K562 (cell line): ENCODE results near the gene SPEG. TPM values are rescaled to one million over a fixed set of nuclear protein-coding genes. Genes with fewer than 3 reads are reported as not detected.

Experiments
- ATAC-seq: fragments of 200-7000 bp; cut with Tn5 transposase; 3 replicates; pipeline ENCODE4 v1.9.1; 2020; ENCODE audit warnings: moderate library complexity
- BruUV-seq: library from RNA; stranded (reverse); fragments of 400-500 nt; replicated peaks from 2 replicates; lab custom pipeline; 2021; lab: Mats Ljungman, UMichigan
- CTCF ChIA-PET: fragments of 300-600 bp; formaldehyde crosslinking; extraction: SDS; loops from one replicate; lab custom pipeline; 2021; ENCODE audit warnings: low intra/inter-chr PET ratio; lab: Yijun Ruan, JAX
- POLR2A ChIA-PET: fragments of 300-600, 350-650 bp; sonication (Branson Sonifier 250); formaldehyde crosslinking; extraction: SDS; loops from one replicate; lab custom pipeline; 2021; ENCODE audit warnings: antibody characterized with exemption, inconsistent platforms; lab: Yijun Ruan, JAX
- DNase-seq, 4 experiments: peaks; one replicate each; pipeline versions ENCODE4 v3.0.0 to v3.0.0-alpha.2; 2011 to 2018; ENCODE audit warnings: low spot score in 3 of 4, mixed read lengths in 3 of 4; ENCODE audit errors: extremely low read depth in 1 of 4
- FAIRE-seq: peaks from 2 replicates; lab custom pipeline; 2011; peaks lifted over from hg19 to GRCh38; lab: Jason Lieb, UNC
- H2AFZ ChIP-seq: 2 replicates; pipeline ENCODE4 v1.6.0; 2011; ENCODE audit warnings: low read depth, low read length, control low read depth, inconsistent platforms
- H3K27ac ChIP-seq: fragments of 200-600 bp; 3 replicates; pipeline ENCODE4 v1.8.0; 2011; ENCODE audit warnings: low read depth, mild to moderate bottlenecking, control low read depth, inconsistent platforms, low read length, moderate library complexity, mixed read lengths; ENCODE audit errors: extremely low read depth
- H3K27me3 ChIP-seq, 2 experiments: fragments of 300-600 bp in 1 of 2; 2 replicates in 1 of 2; 3 replicates in 1 of 2; pipeline versions ENCODE4 v1.6.0 to v1.8.0; 2011; ENCODE audit warnings: inconsistent platforms in 2 of 2, low read length in 2 of 2, mild to moderate bottlenecking in 1 of 2, mixed read lengths in 1 of 2, moderate library complexity in 1 of 2; ENCODE audit not compliant: control insufficient read depth in 2 of 2, insufficient read depth in 2 of 2
- H3K36me3 ChIP-seq: fragments of 300-600 bp; 3 replicates; pipeline ENCODE4 v1.8.0; 2011; ENCODE audit warnings: mild to moderate bottlenecking, low read length, inconsistent platforms; ENCODE audit not compliant: control insufficient read depth, insufficient read depth
- H3K4me1 ChIP-seq, 2 experiments: fragments of 200-600 bp in 1 of 2; replicated peaks in 1 of 2; 2 replicates in 1 of 2; 3 replicates in 1 of 2; pipeline versions ENCODE4 v1.5.1 to v1.8.0; 2011; ENCODE audit warnings: inconsistent platforms in 2 of 2, low read length in 2 of 2, mild to moderate bottlenecking in 1 of 2, mixed read lengths in 1 of 2, moderate library complexity in 1 of 2; ENCODE audit not compliant: control insufficient read depth in 2 of 2, insufficient read depth in 2 of 2
- H3K4me2 ChIP-seq: 2 replicates; pipeline ENCODE4 v1.6.1; 2011; ENCODE audit warnings: low read length, control low read depth, inconsistent platforms, mixed read lengths; ENCODE audit not compliant: insufficient read depth
- H3K4me3 ChIP-seq: fragments of 200-600 bp; sonication (generic), shearing (Covaris generic); 2 replicates; pipeline ENCODE4 v1.5.1; 2016; ENCODE audit warnings: control low read depth, inconsistent platforms
- H3K79me2 ChIP-seq: fragments of 200-600 bp; 3 replicates; pipeline ENCODE4 v1.8.0; 2011; ENCODE audit warnings: low read length, inconsistent platforms; ENCODE audit not compliant: control insufficient read depth, insufficient read depth
- H3K9ac ChIP-seq, 2 experiments: 2 replicates each; pipeline versions ENCODE4 v1.6.0 to v1.6.1; 2011; ENCODE audit warnings: low read depth in 2 of 2, low read length in 2 of 2, control low read depth in 1 of 2, inconsistent platforms in 1 of 2, mild to moderate bottlenecking in 1 of 2, mixed read lengths in 1 of 2; ENCODE audit not compliant: insufficient read depth in 1 of 2
- H3K9me1 ChIP-seq: one replicate; pipeline ENCODE4 v1.6.0; 2011; ENCODE audit warnings: inconsistent platforms, mild to moderate bottlenecking, low read length, moderate library complexity; ENCODE audit not compliant: control insufficient read depth, insufficient read depth
- H3K9me3 ChIP-seq: replicated peaks from 2 replicates; pipeline ENCODE4 v1.5.1; 2011; ENCODE audit warnings: low read depth, low read length, inconsistent platforms; ENCODE audit not compliant: control insufficient read depth, insufficient read depth
- H4K20me1 ChIP-seq: replicated peaks from 2 replicates; pipeline ENCODE4 v1.6.1; 2011; ENCODE audit warnings: low read length, inconsistent platforms, mixed read lengths; ENCODE audit not compliant: control insufficient read depth, insufficient read depth
- CBX1 ChIP-seq: sonication (generic); IDR thresholded peaks from 2 replicates; pipeline ENCODE4 v1.6.1; 2016; ENCODE audit warnings: antibody characterized with exemption, low read depth, mild to moderate bottlenecking
- HIVEP1 ChIP-seq: fragments of 250-450 bp; sonication (Bioruptor Pico); IDR thresholded peaks from 2 replicates; pipeline ENCODE4 v1.4.0; 2020; ENCODE audit warnings: mild to moderate bottlenecking
- KAT8 ChIP-seq: fragments of 450-650 bp; IDR thresholded peaks from 2 replicates; pipeline ENCODE4 v1.6.1; 2016; ENCODE audit warnings: low read depth, mild to moderate bottlenecking
- MYC ChIP-seq, 2 experiments: fragments of 250-450 bp in 1 of 2; sonication (Bioruptor Pico) in 1 of 2; IDR thresholded peaks; 2 replicates each; pipeline versions ENCODE4 v1.5.1 to v1.6.1; 2012 to 2021; ENCODE audit warnings: low read depth in 2 of 2, borderline replicate concordance in 1 of 2, improper control_type of control experiment in 1 of 2, low read length in 1 of 2, mild to moderate bottlenecking in 1 of 2, moderate library complexity in 1 of 2
- NFE2L1 ChIP-seq: fragments of 450-650 bp; IDR thresholded peaks from 2 replicates; pipeline ENCODE4 v1.6.1; 2016; ENCODE audit warnings: missing genetic modification characterization, low read depth, mild to moderate bottlenecking, missing compliant biosample characterization, moderate library complexity, borderline replicate concordance
- PHB ChIP-seq: fragments of 250-450 bp; sonication (Bioruptor Pico); IDR thresholded peaks from 2 replicates; pipeline ENCODE4 v1.5.0; 2021
- SIX5 ChIP-seq, 2 experiments: IDR thresholded peaks; 2 replicates each; pipeline ENCODE4 v1.6.1; 2011; ENCODE audit warnings: low read length in 2 of 2, borderline replicate concordance in 1 of 2, low read depth in 1 of 2, mild to moderate bottlenecking in 1 of 2, moderate library complexity in 1 of 2; ENCODE audit not compliant: insufficient read depth in 1 of 2
- SREBF1 ChIP-seq: fragments of 150-350 bp; IDR thresholded peaks from 2 replicates; pipeline ENCODE4 v1.6.1; 2014; ENCODE audit warnings: antibody characterized with exemption, low read depth, low read length, borderline replicate concordance
- WGBS: fragments of 100-300 bp; shearing (Covaris generic); methylation state at CpG from one replicate; pipeline ENCODE4 v1.1.6; 2016; ENCODE audit warnings: low coverage, mixed read lengths; ENCODE audit not compliant: insufficient coverage; ENCODE audit errors: missing lambda C conversion rate; 5-methylcytosine and 5-hydroxymethylcytosine counted together
- in situ Hi-C: fragments of 300-500 bp; cut with MboI; formaldehyde crosslinking; loops from 4 replicates; pipeline ENCODE4 v1.15.0; 2018; ENCODE audit warnings: inconsistent platforms, mixed read lengths
- intact Hi-C: fragments of 100-400 bp; cut with micrococcal nuclease; formaldehyde crosslinking; loops from 2 replicates; pipeline ENCODE4 v1.14.2; 2022
- polyA plus RNA-seq, 8 experiments: library from polyadenylated mRNA; depleted of rRNA in 4 of 8; stranded (reverse) in 5 of 8; unstranded in 3 of 8; fragments of >200 nt; fragmentation: Nextera tagmentation in 2 of 8; fragmentation: Illumina TruSeq in 1 of 8; extraction: Ambion mirVana in 2 of 8; extraction: Trizol in 1 of 8; gene quantifications; 2 replicates each; pipeline versions ENCODE4 v1.2.1 to v1.2.3, GENCODE V29; 2011 to 2014; ENCODE audit warnings: inconsistent platforms in 1 of 8, missing spikeins in 1 of 8
- total RNA-seq, 7 experiments: library from RNA; depleted of rRNA in 6 of 7; stranded (reverse); fragments of >200 nt in 6 of 7; fragmentation: Illumina TruSeq in 2 of 7; extraction: Trizol in 2 of 7; gene quantifications; 2 replicates each; pipeline versions ENCODE4 v1.2.1 to v1.2.3, GENCODE V29; 2011 to 2021; ENCODE audit warnings: low replicate concordance in 1 of 7
- TF ChIP-seq, protein P1 (sequence below): sonication (generic); formaldehyde crosslinking; IDR thresholded peaks from 2 replicates; pipeline ENCODE4 v1.9.0; 2022; ENCODE audit warnings: mild to moderate bottlenecking, missing genetic modification reagents
- TF ChIP-seq, protein P2 (sequence below), 2 experiments: fragments of 250-450 bp in 1 of 2; fragments of 450-650 bp in 1 of 2; sonication (Bioruptor Pico) in 1 of 2; IDR thresholded peaks; 2 replicates each; pipeline versions ENCODE4 v1.6.1 to v1.8.0; 2016 to 2021; ENCODE audit warnings: mild to moderate bottlenecking in 2 of 2, moderate library complexity in 2 of 2, missing compliant biosample characterization in 1 of 2, missing genetic modification characterization in 1 of 2
- TF ChIP-seq, protein P3 (sequence below): sonication (generic); formaldehyde crosslinking; IDR thresholded peaks from 2 replicates; pipeline ENCODE4 v1.8.1; 2022; ENCODE audit warnings: missing genetic modification reagents
- TF ChIP-seq, protein P4 (sequence below): fragments of 450-650 bp; IDR thresholded peaks from 2 replicates; pipeline ENCODE4 v1.6.1; 2018; ENCODE audit not compliant: partially characterized antibody

SPEG gene
- total and polyA plus RNA-seq, 9 of the 15 experiments (the other 6 are each of a cell fraction or from before 2014, with no cell fraction given) = 0.49 to 8.7 (median 3.0) TPM

DNA sequence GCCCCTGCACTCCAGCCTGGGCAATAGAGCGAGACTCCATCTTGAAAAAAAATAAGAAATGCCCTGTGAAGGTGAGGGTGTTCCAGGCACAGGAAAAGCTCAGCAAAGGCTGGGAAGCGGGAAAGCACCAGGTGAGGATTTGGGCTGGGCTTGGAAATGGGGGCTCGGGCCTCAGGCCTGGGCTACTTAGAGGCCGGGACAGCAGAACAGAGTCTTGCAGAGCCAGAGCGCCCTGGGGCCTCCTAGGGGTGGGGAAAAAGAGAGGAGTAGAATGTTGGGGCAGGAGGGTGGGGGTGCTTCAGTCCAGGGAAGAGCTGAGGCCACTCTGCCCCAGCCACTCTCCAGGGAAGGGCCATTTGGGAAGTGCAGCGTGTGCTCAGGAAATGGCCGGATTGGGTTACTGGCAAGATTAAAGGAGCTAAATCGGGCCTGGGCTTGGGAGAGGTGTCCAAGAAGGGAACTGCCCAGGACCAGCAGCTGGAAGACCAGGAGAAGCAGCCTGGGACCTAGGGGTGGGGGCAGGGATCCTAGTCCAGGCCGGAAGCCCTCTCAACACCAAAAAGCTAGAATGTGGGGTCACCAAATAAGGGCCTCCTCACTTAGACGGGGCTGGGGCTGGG is 30.2 kb upstream of the SPEG start:
- Histone ChIP-seq H3K9me1 (no peaks in the 10 kb centered on the region), H4K20me1 (no peaks in the 10 kb centered on the region), H3K4me3 (no peak overlapping the region), H3K9me3 (no peaks in the 10 kb centered on the region), H3K27me3 (no peaks in the 10 kb centered on the region), H3K9ac (no peak overlapping the region), H3K4me2 (no peak overlapping the region), H3K27ac (no peak overlapping the region), H3K4me1 (peaks cover 18 to 22% of the 10 kb centered on the region in 2 experiments), H3K79me2 (no peaks in the 10 kb centered on the region), H2AFZ (no peak overlapping the region), H3K36me3 (no peaks in the 10 kb centered on the region)
- in situ Hi-C loops = loop anchor here (5.0 kb wide), 1 partner anchor 33 kb away; no protein-coding TSS in a partner anchor
- CTCF ChIA-PET = interaction anchor here (2.6 to 3.0 kb wide), 2 partner anchors 29 to 126 kb away, joined by 21 to 25 read pairs; no protein-coding TSS in a partner anchor
- FAIRE-seq (no peak), DNase-seq (no peak), ATAC-seq (no peak)
- intact Hi-C loops = loop anchor here (5.0 kb wide), 2 partner anchors 73 to 238 kb away; no protein-coding TSS in a partner anchor
- no TSS peak for BruUV-seq
- 75% methylated on average over 4 of the region's 10 CpGs for WGBS
- POLR2A ChIA-PET = interaction anchor here (0.6 to 0.7 kb wide), 3 partner anchors 12 to 96 kb away, joined by 3 to 5 read pairs (median 3); no protein-coding TSS in a partner anchor
- TF ChIP-seq PHB (CRISPR knock-in tag) = no peak
- TF ChIP-seq CBX1 = no peak
- TF ChIP-seq, protein P1, sequence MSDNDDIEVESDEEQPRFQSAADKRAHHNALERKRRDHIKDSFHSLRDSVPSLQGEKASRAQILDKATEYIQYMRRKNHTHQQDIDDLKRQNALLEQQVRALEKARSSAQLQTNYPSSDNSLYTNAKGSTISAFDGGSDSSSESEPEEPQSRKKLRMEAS (CRISPR knock-in tag) = no peak
- no peak for TF ChIP-seq MYC (IDR thresholded peaks at IDR 0.05; ENCODE audit: low read depth, low read length)
- no peak for TF ChIP-seq MYC (CRISPR knock-in tag; IDR thresholded peaks at IDR 0.05; ENCODE audit: borderline replicate concordance, low read depth)
- TF ChIP-seq, protein P2, sequence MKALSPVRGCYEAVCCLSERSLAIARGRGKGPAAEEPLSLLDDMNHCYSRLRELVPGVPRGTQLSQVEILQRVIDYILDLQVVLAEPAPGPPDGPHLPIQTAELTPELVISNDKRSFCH (CRISPR knock-in tag; IDR thresholded peaks at IDR 0.05) = no peak
- TF ChIP-seq, protein P2 (tag; IDR thresholded peaks at IDR 0.05) = no peak
- no peak for TF ChIP-seq HIVEP1
- TF ChIP-seq, protein P3, sequence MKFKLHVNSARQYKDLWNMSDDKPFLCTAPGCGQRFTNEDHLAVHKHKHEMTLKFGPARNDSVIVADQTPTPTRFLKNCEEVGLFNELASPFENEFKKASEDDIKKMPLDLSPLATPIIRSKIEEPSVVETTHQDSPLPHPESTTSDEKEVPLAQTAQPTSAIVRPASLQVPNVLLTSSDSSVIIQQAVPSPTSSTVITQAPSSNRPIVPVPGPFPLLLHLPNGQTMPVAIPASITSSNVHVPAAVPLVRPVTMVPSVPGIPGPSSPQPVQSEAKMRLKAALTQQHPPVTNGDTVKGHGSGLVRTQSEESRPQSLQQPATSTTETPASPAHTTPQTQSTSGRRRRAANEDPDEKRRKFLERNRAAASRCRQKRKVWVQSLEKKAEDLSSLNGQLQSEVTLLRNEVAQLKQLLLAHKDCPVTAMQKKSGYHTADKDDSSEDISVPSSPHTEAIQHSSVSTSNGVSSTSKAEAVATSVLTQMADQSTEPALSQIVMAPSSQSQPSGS (CRISPR knock-in tag) = no peak
- TF ChIP-seq KAT8 = no peak
- TF ChIP-seq, protein P4, sequence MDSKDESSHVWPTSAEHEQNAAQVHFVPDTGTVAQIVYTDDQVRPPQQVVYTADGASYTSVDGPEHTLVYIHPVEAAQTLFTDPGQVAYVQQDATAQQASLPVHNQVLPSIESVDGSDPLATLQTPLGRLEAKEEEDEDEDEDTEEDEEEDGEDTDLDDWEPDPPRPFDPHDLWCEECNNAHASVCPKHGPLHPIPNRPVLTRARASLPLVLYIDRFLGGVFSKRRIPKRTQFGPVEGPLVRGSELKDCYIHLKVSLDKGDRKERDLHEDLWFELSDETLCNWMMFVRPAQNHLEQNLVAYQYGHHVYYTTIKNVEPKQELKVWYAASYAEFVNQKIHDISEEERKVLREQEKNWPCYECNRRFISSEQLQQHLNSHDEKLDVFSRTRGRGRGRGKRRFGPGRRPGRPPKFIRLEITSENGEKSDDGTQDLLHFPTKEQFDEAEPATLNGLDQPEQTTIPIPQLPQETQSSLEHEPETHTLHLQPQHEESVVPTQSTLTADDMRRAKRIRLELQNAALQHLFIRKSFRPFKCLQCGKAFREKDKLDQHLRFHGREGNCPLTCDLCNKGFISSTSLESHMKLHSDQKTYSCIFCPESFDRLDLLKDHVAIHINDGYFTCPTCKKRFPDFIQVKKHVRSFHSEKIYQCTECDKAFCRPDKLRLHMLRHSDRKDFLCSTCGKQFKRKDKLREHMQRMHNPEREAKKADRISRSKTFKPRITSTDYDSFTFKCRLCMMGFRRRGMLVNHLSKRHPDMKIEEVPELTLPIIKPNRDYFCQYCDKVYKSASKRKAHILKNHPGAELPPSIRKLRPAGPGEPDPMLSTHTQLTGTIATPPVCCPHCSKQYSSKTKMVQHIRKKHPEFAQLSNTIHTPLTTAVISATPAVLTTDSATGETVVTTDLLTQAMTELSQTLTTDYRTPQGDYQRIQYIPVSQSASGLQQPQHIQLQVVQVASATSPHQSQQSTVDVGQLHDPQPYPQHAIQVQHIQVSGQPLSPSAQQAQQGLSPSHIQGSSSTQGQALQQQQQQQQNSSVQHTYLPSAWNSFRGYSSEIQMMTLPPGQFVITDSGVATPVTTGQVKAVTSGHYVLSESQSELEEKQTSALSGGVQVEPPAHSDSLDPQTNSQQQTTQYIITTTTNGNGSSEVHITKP = no peak
- no peak for TF ChIP-seq NFE2L1
- no peak for TF ChIP-seq SIX5 (IDR thresholded peaks at IDR 0.05; ENCODE audit: borderline replicate concordance in 1 of 2, insufficient read depth in 1 of 2, low read depth in 1 of 2, low read length in 2 of 2)
- TF ChIP-seq SREBF1 = no peak
